HEK293 (cell line): ENCODE measurements around the gene PCDH12.

Source experiments
- TRIM28 ChIP-seq: IDR thresholded peaks from 2 replicates; pipeline ENCODE4 v1.6.1; 2011; ENCODE audit warnings: low read length, control low read depth, borderline replicate concordance
- ZNF350 ChIP-seq: fragments of 450-650 bp; formaldehyde crosslinking; IDR thresholded peaks from 2 replicates; pipeline ENCODE4 v1.5.0; 2017; ENCODE audit warnings: missing biosample characterization, mild to moderate bottlenecking, missing genetic modification characterization
- ZNF555 ChIP-seq: fragments of 450-650 bp; formaldehyde crosslinking; conservative IDR thresholded peaks from 2 replicates; pipeline ENCODE4 v1.5.1; 2017; ENCODE audit warnings: missing biosample characterization, mild to moderate bottlenecking, missing genetic modification characterization, inconsistent platforms
- TF ChIP-seq, protein P1 (sequence below): fragments of 450-650 bp; formaldehyde crosslinking; IDR thresholded peaks from 2 replicates; pipeline ENCODE4 v1.5.1; 2016; ENCODE audit warnings: missing biosample characterization, missing genetic modification characterization

DNA sequence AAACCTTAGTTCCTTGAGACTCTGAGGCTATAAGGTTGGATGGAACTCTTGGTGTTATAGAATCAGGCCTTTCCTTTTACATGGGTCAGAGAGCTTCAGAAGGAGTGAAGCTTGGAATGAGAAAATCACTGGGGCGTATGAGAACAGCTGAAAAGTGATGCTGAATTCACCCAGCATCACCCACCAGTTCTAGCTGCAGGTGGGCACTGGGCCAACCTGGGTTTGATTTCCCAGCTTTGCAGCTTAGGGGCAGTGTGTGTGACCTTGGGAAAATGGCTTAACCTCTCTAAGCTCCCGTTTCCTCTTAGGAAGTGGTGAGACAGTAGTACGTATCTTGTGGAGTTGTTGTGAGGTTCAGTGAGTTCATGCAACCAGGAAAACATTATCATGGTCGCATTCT is 10.7 kb downstream of the PCDH12 start:
- TF ChIP-seq, protein P1, sequence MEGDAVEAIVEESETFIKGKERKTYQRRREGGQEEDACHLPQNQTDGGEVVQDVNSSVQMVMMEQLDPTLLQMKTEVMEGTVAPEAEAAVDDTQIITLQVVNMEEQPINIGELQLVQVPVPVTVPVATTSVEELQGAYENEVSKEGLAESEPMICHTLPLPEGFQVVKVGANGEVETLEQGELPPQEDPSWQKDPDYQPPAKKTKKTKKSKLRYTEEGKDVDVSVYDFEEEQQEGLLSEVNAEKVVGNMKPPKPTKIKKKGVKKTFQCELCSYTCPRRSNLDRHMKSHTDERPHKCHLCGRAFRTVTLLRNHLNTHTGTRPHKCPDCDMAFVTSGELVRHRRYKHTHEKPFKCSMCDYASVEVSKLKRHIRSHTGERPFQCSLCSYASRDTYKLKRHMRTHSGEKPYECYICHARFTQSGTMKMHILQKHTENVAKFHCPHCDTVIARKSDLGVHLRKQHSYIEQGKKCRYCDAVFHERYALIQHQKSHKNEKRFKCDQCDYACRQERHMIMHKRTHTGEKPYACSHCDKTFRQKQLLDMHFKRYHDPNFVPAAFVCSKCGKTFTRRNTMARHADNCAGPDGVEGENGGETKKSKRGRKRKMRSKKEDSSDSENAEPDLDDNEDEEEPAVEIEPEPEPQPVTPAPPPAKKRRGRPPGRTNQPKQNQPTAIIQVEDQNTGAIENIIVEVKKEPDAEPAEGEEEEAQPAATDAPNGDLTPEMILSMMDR, result no peak
- TF ChIP-seq ZNF555 (tag by site-specific recombination), result no peak
- TF ChIP-seq TRIM28, result no peak
- TF ChIP-seq ZNF350 (tag by site-specific recombination), result no peak
